B cell (primary cell): ENCODE measurements around the gene SNAPC4. TPM values are rescaled to one million over a fixed set of nuclear protein-coding genes. Genes with fewer than 3 reads are reported as not detected.

ENCODE experiments used
- ATAC-seq: fragments of 200-7000 bp; cut with Tn5 transposase; one replicate; pipeline ENCODE4 v1.10.0; 2021; ENCODE audit warnings: low read depth, mild to moderate bottlenecking, moderate number of reproducible peaks, moderate library complexity
- CTCF ChIA-PET: fragments of 350-600 bp; sonication (Branson Sonifier 250); formaldehyde crosslinking; loops from one replicate; lab custom pipeline; 2021; ENCODE audit warnings: antibody characterized with exemption, inconsistent platforms; lab: Charles Lee
- POLR2A ChIA-PET: fragments of 350-600 bp; sonication (Branson Sonifier 250); formaldehyde crosslinking; loops from one replicate; lab custom pipeline; 2021; ENCODE audit warnings: antibody characterized with exemption; lab: Charles Lee
- DNase-seq: peaks from one replicate; pipeline ENCODE4 v3.0.0; 2013
- H2AFZ ChIP-seq: 2 replicates; pipeline ENCODE4 v1.6.1; 2012; ENCODE audit warnings: mild to moderate bottlenecking, low read depth, low read length; ENCODE audit not compliant: insufficient read depth, poor library complexity, severe bottlenecking
- H3K27ac ChIP-seq, 2 donors: 1 replicate in 1 of 2; 2 replicates in 1 of 2; pipeline ENCODE4 v1.5.1; 2012 to 2013; ENCODE audit warnings: low read length in 2 of 2, mild to moderate bottlenecking in 2 of 2, moderate library complexity in 1 of 2
- H3K27me3 ChIP-seq, 4 experiments: fragments of 200-600 bp in 1 of 4; sonication (generic) in 1 of 4; replicated peaks in 1 of 4; 1 replicate in 2 of 4; 2 replicates in 2 of 4; pipeline versions ENCODE4 v1.6.1 to v1.7.0; 2013 to 2016; ENCODE audit warnings: low read length in 3 of 4, mild to moderate bottlenecking in 2 of 4, mixed read lengths in 1 of 4, moderate library complexity in 1 of 4; ENCODE audit not compliant: insufficient read depth in 4 of 4, control insufficient read depth in 3 of 4; ENCODE audit errors: control extremely low read depth in 1 of 4
- H3K36me3 ChIP-seq, 2 experiments: replicated peaks in 1 of 2; 1 replicate in 1 of 2; 2 replicates in 1 of 2; pipeline versions ENCODE4 v1.6.1 to v1.7.1; 2013; ENCODE audit warnings: low read length in 1 of 2; ENCODE audit not compliant: insufficient read depth in 2 of 2, control insufficient read depth in 1 of 2; ENCODE audit errors: control extremely low read depth in 1 of 2, extremely low read depth in 1 of 2
- H3K4me1 ChIP-seq, 2 donors: fragments of 200-600 bp in 1 of 2; sonication (generic) in 1 of 2; 1 replicate in 1 of 2; 2 replicates in 1 of 2; pipeline versions ENCODE4 v1.5.1 to v1.6.1; 2013 to 2017; ENCODE audit warnings: low read length in 2 of 2; ENCODE audit not compliant: control insufficient read depth in 2 of 2, insufficient read depth in 2 of 2
- H3K4me2 ChIP-seq: replicated peaks from 2 replicates; pipeline ENCODE3; 2012; ENCODE audit warnings: mild to moderate bottlenecking, low read depth, low read length; ENCODE audit not compliant: poor library complexity, severe bottlenecking
- H3K4me3 ChIP-seq, 5 experiments: fragments of 200-600 bp in 1 of 5; sonication (generic) in 1 of 5; 1 replicate in 3 of 5; 2 replicates in 2 of 5; pipeline versions ENCODE4 v1.5.1 to v1.7.0; 2011 to 2016; ENCODE audit warnings: low read length in 4 of 5, mild to moderate bottlenecking in 4 of 5, low read depth in 2 of 5, control low read depth in 1 of 5, moderate library complexity in 1 of 5; ENCODE audit not compliant: insufficient read depth in 1 of 5; ENCODE audit errors: control extremely low read depth in 1 of 5, extremely low read depth in 1 of 5
- H3K79me2 ChIP-seq: fragments of 200-600 bp; sonication (generic); one replicate; pipeline ENCODE4 v1.6.0; 2016; ENCODE audit warnings: low read length; ENCODE audit not compliant: control insufficient read depth, insufficient read depth
- H3K9ac ChIP-seq: fragments of 200-600 bp; sonication (generic); 2 replicates; pipeline ENCODE4 v1.6.1; 2017; ENCODE audit warnings: mild to moderate bottlenecking, low read length, moderate library complexity
- H3K9me3 ChIP-seq, 3 donors: one replicate each; pipeline versions ENCODE4 v1.6.1 to v1.7.1; 2013; ENCODE audit warnings: low read length in 2 of 3; ENCODE audit not compliant: control insufficient read depth in 2 of 3, insufficient read depth in 1 of 3; ENCODE audit errors: control extremely low read depth in 1 of 3
- H4K20me1 ChIP-seq: 2 replicates; pipeline ENCODE4 v1.6.0; 2012; ENCODE audit warnings: mild to moderate bottlenecking, low read length; ENCODE audit not compliant: insufficient read depth, control insufficient read depth, poor library complexity, severe bottlenecking
- H3K27ac Mint-ChIP-seq: one replicate; pipeline ENCODE4 v1.8.0; 2021; ENCODE audit warnings: mixed read lengths
- H3K27me3 Mint-ChIP-seq: one replicate; pipeline ENCODE4 v1.8.0; 2021; ENCODE audit warnings: mixed read lengths
- H3K4me1 Mint-ChIP-seq: one replicate; pipeline ENCODE4 v1.8.0; 2021; ENCODE audit warnings: mixed read lengths
- H3K4me3 Mint-ChIP-seq: one replicate; pipeline ENCODE4 v1.8.0; 2021; ENCODE audit warnings: mixed read lengths
- H3K9me3 Mint-ChIP-seq: one replicate; pipeline ENCODE4 v1.8.0; 2022; ENCODE audit warnings: mixed read lengths; ENCODE audit not compliant: insufficient read depth
- EZH2 ChIP-seq: IDR thresholded peaks from 2 replicates; pipeline ENCODE4 v1.6.1; 2012; ENCODE audit warnings: borderline replicate concordance, low read depth, mild to moderate bottlenecking, moderate library complexity, low read length; ENCODE audit not compliant: insufficient read depth, poor library complexity, severe bottlenecking
- WGBS: methylation state at CpG from one replicate; pipeline ENCODE4 v1.1.5; 2013; ENCODE audit warnings: missing lambda C conversion rate; ENCODE audit not compliant: insufficient coverage; 5-methylcytosine and 5-hydroxymethylcytosine counted together
- intact Hi-C: fragments of 100-400 bp; cut with micrococcal nuclease; formaldehyde crosslinking; loops from one replicate; pipeline ENCODE4 v1.10.0; 2022
- polyA plus RNA-seq: library from polyadenylated mRNA; depleted of rRNA; stranded (reverse); fragments of >200 nt; gene quantifications from 2 replicates; pipeline ENCODE4 v1.2.3, GENCODE V29; 2012
- total RNA-seq, 2 donors: library from RNA; stranded (reverse); fragments of 120-200 nt in 1 of 2; gene quantifications; 1 replicate in 1 of 2; 2 replicates in 1 of 2; pipeline versions ENCODE4 v1.2.3 to v1.2.4, GENCODE V29; 2013 to 2022
- TF ChIP-seq, protein P1 (sequence below): fragments of 200-600 bp; IDR thresholded peaks from one replicate; pipeline ENCODE4 v1.8.0; 2022; ENCODE audit warnings: antibody characterized with exemption, mild to moderate bottlenecking

The SNAPC4 gene
- total and polyA plus RNA-seq, 2 donors (not counting 1 experiment from before 2014, with no cell fraction given), result 13.1 to 15.6 TPM

DNA sequence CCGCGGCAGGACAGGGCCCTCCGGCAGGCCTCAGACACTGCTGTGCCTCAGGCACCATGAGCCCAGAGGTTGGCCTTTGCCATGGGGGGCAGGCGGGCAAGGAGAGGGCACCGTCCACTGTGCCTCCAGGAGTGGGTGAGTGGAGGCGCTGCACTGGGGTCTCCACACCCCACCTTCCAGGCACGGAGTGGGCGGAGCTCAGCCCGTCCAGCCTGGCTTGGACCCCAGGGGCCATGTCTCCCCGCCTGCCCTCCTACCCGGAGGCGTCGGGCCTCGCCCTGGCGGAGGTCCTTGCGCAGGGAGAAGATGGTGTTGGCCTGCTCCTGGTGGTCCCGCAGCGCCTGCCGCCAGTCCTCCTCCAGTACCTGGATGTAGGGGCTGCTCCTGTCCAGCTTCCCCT is 29.9 kb downstream of the SNAPC4 start:
- H3K36me3 ChIP-seq, result no peaks in the 10 kb centered on the region
- H3K9ac ChIP-seq, result no peak overlapping the region
- intact Hi-C loops, result no loop called here
- ChIA-PET CTCF (no interaction called here), POLR2A (no interaction called here)
- H3K27ac ChIP-seq, result no peak overlapping the region
- H3K79me2 ChIP-seq, result no peaks in the 10 kb centered on the region
- TF ChIP-seq, protein P1, sequence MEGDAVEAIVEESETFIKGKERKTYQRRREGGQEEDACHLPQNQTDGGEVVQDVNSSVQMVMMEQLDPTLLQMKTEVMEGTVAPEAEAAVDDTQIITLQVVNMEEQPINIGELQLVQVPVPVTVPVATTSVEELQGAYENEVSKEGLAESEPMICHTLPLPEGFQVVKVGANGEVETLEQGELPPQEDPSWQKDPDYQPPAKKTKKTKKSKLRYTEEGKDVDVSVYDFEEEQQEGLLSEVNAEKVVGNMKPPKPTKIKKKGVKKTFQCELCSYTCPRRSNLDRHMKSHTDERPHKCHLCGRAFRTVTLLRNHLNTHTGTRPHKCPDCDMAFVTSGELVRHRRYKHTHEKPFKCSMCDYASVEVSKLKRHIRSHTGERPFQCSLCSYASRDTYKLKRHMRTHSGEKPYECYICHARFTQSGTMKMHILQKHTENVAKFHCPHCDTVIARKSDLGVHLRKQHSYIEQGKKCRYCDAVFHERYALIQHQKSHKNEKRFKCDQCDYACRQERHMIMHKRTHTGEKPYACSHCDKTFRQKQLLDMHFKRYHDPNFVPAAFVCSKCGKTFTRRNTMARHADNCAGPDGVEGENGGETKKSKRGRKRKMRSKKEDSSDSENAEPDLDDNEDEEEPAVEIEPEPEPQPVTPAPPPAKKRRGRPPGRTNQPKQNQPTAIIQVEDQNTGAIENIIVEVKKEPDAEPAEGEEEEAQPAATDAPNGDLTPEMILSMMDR, result no peak
- no peak for TF ChIP-seq EZH2
- no peak overlapping the region for H3K4me2 ChIP-seq
- Mint-ChIP-seq H3K4me1 (peaks cover 12% of the 10 kb centered on the region), H3K27ac (no peak overlapping the region), H3K4me3 (no peak overlapping the region), H3K9me3 (no peaks in the 10 kb centered on the region), H3K27me3 (no peaks in the 10 kb centered on the region)
- H3K4me3 ChIP-seq, result no peak overlapping the region
- peaks cover 0 to 6% (median 0%) of the 10 kb centered on the region in 4 experiments for H3K27me3 ChIP-seq
- no peaks in the 10 kb centered on the region for H4K20me1 ChIP-seq
- ATAC-seq, result no peak
- 97% methylated on average over 17 of the region's 19 CpGs for WGBS
- no peak for DNase-seq
- no peaks in the 10 kb centered on the region for H3K9me3 ChIP-seq
- H2AFZ ChIP-seq, result no peak overlapping the region
- H3K4me1 ChIP-seq, result peaks cover 14 to 17% of the 10 kb centered on the region in 2 donors

DNA sequence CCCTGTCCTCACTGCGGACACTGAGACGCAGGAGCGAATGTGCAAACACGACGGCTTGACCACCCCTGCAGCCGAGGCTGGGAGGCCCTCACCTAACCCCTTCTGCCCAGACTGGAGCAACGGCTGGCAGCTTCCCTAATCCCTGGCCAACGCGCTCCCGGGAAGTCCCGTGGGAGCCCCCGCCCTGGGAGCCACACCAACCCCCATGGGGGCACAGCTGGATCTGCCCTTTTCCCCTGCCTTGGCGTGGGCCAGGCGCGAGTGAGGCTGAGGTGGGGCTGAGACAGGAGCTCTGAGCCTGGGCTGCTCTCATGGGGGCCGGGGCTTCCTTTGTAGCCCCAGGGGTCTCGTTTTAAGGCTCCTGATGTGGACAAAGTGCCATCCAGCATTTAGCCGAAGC is 31.8 kb downstream of the SNAPC4 start:
- 82% methylated on average over 15 of the region's 18 CpGs for WGBS
- DNase-seq (no peak), ATAC-seq (no peak)
- Histone ChIP-seq H3K4me3 (no peak overlapping the region), H3K4me1 (peaks cover 15 to 20% of the 10 kb centered on the region in 2 donors), H3K4me2 (no peak overlapping the region), H3K79me2 (no peaks in the 10 kb centered on the region), H3K9me3 (peaks cover 0 to 10% (median 0%) of the 10 kb centered on the region in 3 donors), H3K27me3 (peaks cover 0 to 6% (median 0%) of the 10 kb centered on the region in 4 experiments), H3K27ac (no peak overlapping the region), H4K20me1 (no peaks in the 10 kb centered on the region), H3K9ac (no peak overlapping the region), H3K36me3 (no peaks in the 10 kb centered on the region), H2AFZ (no peak overlapping the region)
- CTCF ChIA-PET, result no interaction called here
- H3K27me3 Mint-ChIP-seq, result no peaks in the 10 kb centered on the region
- POLR2A ChIA-PET, result no interaction called here
- intact Hi-C loops, result no loop called here
- H3K27ac Mint-ChIP-seq, result no peak overlapping the region
- no peaks in the 10 kb centered on the region for H3K9me3 Mint-ChIP-seq
- H3K4me3 Mint-ChIP-seq, result no peak overlapping the region
- no peak for TF ChIP-seq EZH2
- TF ChIP-seq, protein P1, result no peak
- peaks cover 12% of the 10 kb centered on the region for H3K4me1 Mint-ChIP-seq
